Measurements from ENCODE around the gene UFSP1. TPM values are rescaled to one million over a fixed set of nuclear protein-coding genes. Genes with fewer than 3 reads are reported as not detected.

UFSP1 gene
- total and polyA plus RNA-seq, 4 donors = 1.5 to 6.2 (median 5.5) TPM

DNA sequence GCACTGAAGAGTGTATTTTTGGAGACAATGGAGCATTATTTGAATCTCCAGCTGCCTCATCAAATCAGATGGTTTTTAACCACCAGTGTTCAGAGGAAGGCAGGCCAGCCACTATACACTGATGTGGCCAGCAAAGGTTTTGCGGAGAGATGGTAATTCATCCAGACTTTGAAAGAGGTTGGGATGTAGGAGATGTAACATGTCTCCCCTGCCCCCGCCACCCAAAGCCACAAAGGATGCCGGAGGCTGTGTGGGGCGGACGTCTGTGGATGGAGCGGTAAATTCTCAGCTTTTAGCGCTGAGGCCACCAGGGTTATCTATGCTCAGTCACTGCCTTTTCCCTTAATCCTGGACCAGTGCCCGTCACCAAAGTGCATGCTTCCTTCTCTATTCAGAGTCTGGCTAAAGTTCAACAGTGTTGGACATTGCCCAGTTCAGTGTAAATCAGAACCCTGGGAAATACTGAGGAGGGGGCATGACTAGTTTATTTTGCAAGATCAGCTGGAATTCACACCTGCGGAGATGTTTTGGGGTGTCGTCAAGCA is 26.0 kb downstream of the UFSP1 start:
- Histone ChIP-seq H3K9me3 (ENCODE audit: control insufficient read depth in 4 of 4, insufficient read depth in 3 of 4, low read length in 3 of 4) (no peaks in the 10 kb centered on the region), H3K27ac (ENCODE audit: low read depth in 1 of 2, low read length in 1 of 2) (no peak overlapping the region), H3K27me3 (ENCODE audit: control insufficient read depth in 3 of 3, insufficient read depth in 3 of 3, low read length in 2 of 3) (no peaks in the 10 kb centered on the region), H3K36me3 (ENCODE audit: control insufficient read depth in 4 of 4, insufficient read depth in 4 of 4, low read length in 4 of 4) (peaks cover 0 to 29% (median 7%) of the 10 kb centered on the region in 4 donors), H3K4me1 (ENCODE audit: control insufficient read depth in 5 of 5, insufficient read depth in 5 of 5, low read length in 5 of 5) (peaks cover 0 to 14% (median 7%) of the 10 kb centered on the region in 5 donors), H3K4me3 (no peak overlapping the region), H3K9ac (ENCODE audit: insufficient read depth in 1 of 2, low read length in 2 of 2) (no peak overlapping the region)
- TF ChIP-seq, protein P1, sequence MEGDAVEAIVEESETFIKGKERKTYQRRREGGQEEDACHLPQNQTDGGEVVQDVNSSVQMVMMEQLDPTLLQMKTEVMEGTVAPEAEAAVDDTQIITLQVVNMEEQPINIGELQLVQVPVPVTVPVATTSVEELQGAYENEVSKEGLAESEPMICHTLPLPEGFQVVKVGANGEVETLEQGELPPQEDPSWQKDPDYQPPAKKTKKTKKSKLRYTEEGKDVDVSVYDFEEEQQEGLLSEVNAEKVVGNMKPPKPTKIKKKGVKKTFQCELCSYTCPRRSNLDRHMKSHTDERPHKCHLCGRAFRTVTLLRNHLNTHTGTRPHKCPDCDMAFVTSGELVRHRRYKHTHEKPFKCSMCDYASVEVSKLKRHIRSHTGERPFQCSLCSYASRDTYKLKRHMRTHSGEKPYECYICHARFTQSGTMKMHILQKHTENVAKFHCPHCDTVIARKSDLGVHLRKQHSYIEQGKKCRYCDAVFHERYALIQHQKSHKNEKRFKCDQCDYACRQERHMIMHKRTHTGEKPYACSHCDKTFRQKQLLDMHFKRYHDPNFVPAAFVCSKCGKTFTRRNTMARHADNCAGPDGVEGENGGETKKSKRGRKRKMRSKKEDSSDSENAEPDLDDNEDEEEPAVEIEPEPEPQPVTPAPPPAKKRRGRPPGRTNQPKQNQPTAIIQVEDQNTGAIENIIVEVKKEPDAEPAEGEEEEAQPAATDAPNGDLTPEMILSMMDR (IDR thresholded peaks at IDR 0.05; ENCODE audit: control extremely low read depth, extremely low read depth) = no peak
- DNase-seq = peak in 1 of 3 donors; percentile 57
- ATAC-seq (ENCODE audit: insufficient read depth, low FRiP score) = no peak
- WGBS, 2 donors = 23 to 44% methylated on average over 10 of the region's 10 CpGs

DNA sequence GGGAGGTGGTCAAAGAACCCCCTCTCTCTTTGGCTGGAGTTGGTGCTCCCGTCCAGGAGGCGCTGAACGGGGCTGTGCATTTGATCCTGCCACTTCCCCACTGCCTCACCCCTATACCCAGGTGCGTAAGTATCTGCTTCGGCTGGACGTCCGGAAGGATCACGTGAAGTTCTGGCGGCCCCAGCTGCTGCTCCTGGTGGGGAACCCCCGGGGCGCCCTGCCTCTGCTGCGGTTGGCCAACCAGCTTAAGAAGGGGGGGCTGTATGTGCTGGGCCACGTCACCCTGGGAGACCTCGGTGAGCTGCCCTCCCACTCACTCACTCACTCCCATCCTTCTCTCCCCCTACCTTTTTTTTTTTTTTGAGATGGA is 27.9 kb downstream of the UFSP1 start:
- DNase-seq = no peak
- no peak for ATAC-seq (ENCODE audit: insufficient read depth, low FRiP score)
- Histone ChIP-seq H3K9me3 (ENCODE audit: control insufficient read depth in 4 of 4, insufficient read depth in 3 of 4, low read length in 3 of 4) (no peaks in the 10 kb centered on the region), H3K36me3 (ENCODE audit: control insufficient read depth in 4 of 4, insufficient read depth in 4 of 4, low read length in 4 of 4) (peaks cover 0 to 34% (median 7%) of the 10 kb centered on the region in 4 donors), H3K4me3 (no peak overlapping the region), H3K27me3 (ENCODE audit: control insufficient read depth in 3 of 3, insufficient read depth in 3 of 3, low read length in 2 of 3) (no peaks in the 10 kb centered on the region), H3K27ac (ENCODE audit: low read depth in 1 of 2, low read length in 1 of 2) (no peak overlapping the region), H3K9ac (ENCODE audit: insufficient read depth in 1 of 2, low read length in 2 of 2) (no peak overlapping the region), H3K4me1 (ENCODE audit: control insufficient read depth in 5 of 5, insufficient read depth in 5 of 5, low read length in 5 of 5) (peaks cover 0 to 5% (median 3%) of the 10 kb centered on the region in 5 donors)
- 95 to 98% methylated on average over 14 of the region's 14 CpGs for WGBS, 2 donors
- TF ChIP-seq, protein P1 (IDR thresholded peaks at IDR 0.05; ENCODE audit: control extremely low read depth, extremely low read depth) = no peak

DNA sequence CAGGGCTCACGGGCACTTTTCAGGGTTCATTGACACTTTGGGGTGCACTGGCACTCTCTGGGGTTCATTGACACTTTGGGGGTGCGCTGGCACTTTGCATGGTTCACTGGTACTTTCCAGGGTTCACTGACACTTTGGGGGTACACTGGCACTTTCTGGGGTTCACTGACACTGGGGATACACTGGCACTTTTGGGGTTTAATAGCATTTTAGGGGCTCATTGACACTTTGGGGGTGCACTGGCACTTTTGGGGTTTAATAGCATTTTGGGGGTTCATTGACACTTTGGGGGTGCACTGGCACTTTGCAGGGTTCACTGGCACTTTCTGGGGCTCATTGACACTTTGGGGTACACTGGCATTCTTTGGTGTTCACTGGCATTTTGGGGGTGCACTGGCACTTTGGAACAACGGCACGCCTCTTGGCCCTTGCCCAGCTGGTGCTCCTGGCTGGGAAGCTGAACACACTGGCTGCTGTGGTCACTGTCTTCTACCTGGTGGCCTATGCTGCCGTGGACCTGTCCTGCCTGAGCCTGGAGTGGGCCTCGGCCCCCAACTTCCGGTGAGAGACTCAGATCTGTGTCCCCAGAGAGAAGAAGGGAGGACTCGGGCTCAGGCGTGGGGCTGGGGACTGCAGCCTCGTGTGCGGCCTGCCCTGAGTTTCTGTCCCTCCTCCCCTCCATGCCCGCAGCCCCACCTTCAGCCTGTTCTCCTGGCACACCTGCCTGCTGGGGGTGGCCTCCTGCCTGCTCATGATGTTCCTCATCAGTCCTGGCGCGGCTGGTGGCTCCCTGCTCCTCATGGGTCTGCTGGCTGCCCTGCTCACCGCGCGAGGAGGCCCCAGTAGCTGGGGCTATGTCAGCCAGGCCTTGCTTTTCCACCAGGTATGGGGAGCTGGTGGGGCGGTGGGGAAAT is 28.6 kb downstream of the UFSP1 start:
- H3K4me1 ChIP-seq (ENCODE audit: control insufficient read depth in 5 of 5, insufficient read depth in 5 of 5, low read length in 5 of 5) = no peaks in the 10 kb centered on the region
- no peaks in the 10 kb centered on the region for H3K9me3 ChIP-seq (ENCODE audit: control insufficient read depth in 4 of 4, insufficient read depth in 3 of 4, low read length in 3 of 4)
- ATAC-seq (ENCODE audit: insufficient read depth, low FRiP score) (no peak), DNase-seq (no peak)
- TF ChIP-seq, protein P1 (IDR thresholded peaks at IDR 0.05; ENCODE audit: control extremely low read depth, extremely low read depth) = no peak
- H3K27ac ChIP-seq (ENCODE audit: low read depth in 1 of 2, low read length in 1 of 2) = no peak overlapping the region
- H3K4me3 ChIP-seq = no peak overlapping the region
- no peak overlapping the region for H3K9ac ChIP-seq (ENCODE audit: insufficient read depth in 1 of 2, low read length in 2 of 2)
- no peaks in the 10 kb centered on the region for H3K27me3 ChIP-seq (ENCODE audit: control insufficient read depth in 3 of 3, insufficient read depth in 3 of 3, low read length in 2 of 3)
- WGBS, 2 donors = 95 to 97% methylated on average over 18 of the region's 18 CpGs
- peaks cover 0 to 35% (median 7%) of the 10 kb centered on the region in 4 donors for H3K36me3 ChIP-seq (ENCODE audit: control insufficient read depth in 4 of 4, insufficient read depth in 4 of 4, low read length in 4 of 4)

Measured in lung (tissue), 12 donors.